Right lung (tissue), 5 donors: ENCODE results near the gene TTC39B. TPM values are rescaled to one million over a fixed set of nuclear protein-coding genes. Genes with fewer than 3 reads are reported as not detected.
"Not testable (repeated sequence)": the region's sequence is repeated elsewhere in the genome, so short reads cannot be mapped to it uniquely, and the experiment has no call there.

Experiments used
- DNase-seq, 2 donors: peaks; one replicate each; pipeline ENCODE4 v3.0.0-alpha.2; 2013
- polyA plus RNA-seq, 5 donors: library from polyadenylated mRNA; unstranded; fragments of 120-200 nt; gene quantifications; one replicate each; pipeline versions ENCODE4 v1.2.1 to v1.2.3, GENCODE V29; 2013; ENCODE audit warnings: inconsistent platforms in 1 of 5, low replicate concordance in 1 of 5; ENCODE audit not compliant: insufficient read length in 5 of 5, insufficient read depth in 1 of 5

Gene TTC39B
- polyA plus RNA-seq, 5 donors: 6.9 to 13.0 (median 12.3) TPM

GRCh38 chr9:15272377-15272928, 34.6 kb downstream of the TTC39B start:
- no peak for DNase-seq

GRCh38 chr9:15271403-15271802, 35.6 kb downstream of the TTC39B start:
- no peak for DNase-seq

GRCh38 chr9:15268782-15269181, 38.2 kb downstream of the TTC39B start:
- no peak for DNase-seq

GRCh38 chr9:15268317-15268716, 38.7 kb downstream of the TTC39B start:
- no peak for DNase-seq

GRCh38 chr9:15264918-15265317, 42.1 kb downstream of the TTC39B start:
- no peak for DNase-seq

GRCh38 chr9:15262581-15262980, 44.4 kb downstream of the TTC39B start:
- no peak for DNase-seq

- peak in 1 of 2 donors; percentile 14 for DNase-seq
These were observed 50.6 kb downstream of the TTC39B start for GRCh38 chr9:15256426-15256825.

- DNase-seq: no peak
These were observed 53.2 kb downstream of the TTC39B start for GRCh38 chr9:15253786-15254185.

GRCh38 chr9:15253197-15253596, 53.8 kb downstream of the TTC39B start:
- no peak for DNase-seq

- DNase-seq: no peak
These were observed 57.0 kb downstream of the TTC39B start for GRCh38 chr9:15249981-15250380.

- no peak for DNase-seq
These were observed 57.8 kb downstream of the TTC39B start for GRCh38 chr9:15249042-15249818.

GRCh38 chr9:15248621-15249020, 58.4 kb downstream of the TTC39B start:
- DNase-seq: no peak

GRCh38 chr9:15248081-15248480, 58.9 kb downstream of the TTC39B start:
- no peak for DNase-seq

GRCh38 chr9:15246708-15247107, 60.3 kb downstream of the TTC39B start:
- no peak for DNase-seq

GRCh38 chr9:15246243-15246642, 60.8 kb downstream of the TTC39B start:
- no peak for DNase-seq

GRCh38 chr9:15244001-15244441, 63.0 kb downstream of the TTC39B start:
- DNase-seq: peak in 1 of 2 donors; percentile 7

- no peak for DNase-seq
These were observed 63.9 kb downstream of the TTC39B start for GRCh38 chr9:15243081-15243480.

- no peak for DNase-seq
These were observed 66.1 kb downstream of the TTC39B start for GRCh38 chr9:15240927-15241326.

GRCh38 chr9:15239816-15240215, 67.2 kb downstream of the TTC39B start:
- no peak for DNase-seq

- DNase-seq: no peak
These were observed 68.4 kb downstream of the TTC39B start for GRCh38 chr9:15238646-15239045.

GRCh38 chr9:15235658-15236057, 71.4 kb downstream of the TTC39B start:
- DNase-seq: no peak

- not testable (repeated sequence) for DNase-seq
These were observed 73.0 kb downstream of the TTC39B start for GRCh38 chr9:15233941-15234490.

GRCh38 chr9:15232706-15233280, 74.2 kb downstream of the TTC39B start:
- not testable (repeated sequence) for DNase-seq
